ENCODE measurements around the gene DGKI. TPM values are rescaled to one million over a fixed set of nuclear protein-coding genes. Genes with fewer than 3 reads are reported as not detected.

The DGKI gene
- total and polyA plus RNA-seq, 2 donors (not counting 1 experiment from before 2014, with no cell fraction given): 0.74 to 2.1 TPM

DNA sequence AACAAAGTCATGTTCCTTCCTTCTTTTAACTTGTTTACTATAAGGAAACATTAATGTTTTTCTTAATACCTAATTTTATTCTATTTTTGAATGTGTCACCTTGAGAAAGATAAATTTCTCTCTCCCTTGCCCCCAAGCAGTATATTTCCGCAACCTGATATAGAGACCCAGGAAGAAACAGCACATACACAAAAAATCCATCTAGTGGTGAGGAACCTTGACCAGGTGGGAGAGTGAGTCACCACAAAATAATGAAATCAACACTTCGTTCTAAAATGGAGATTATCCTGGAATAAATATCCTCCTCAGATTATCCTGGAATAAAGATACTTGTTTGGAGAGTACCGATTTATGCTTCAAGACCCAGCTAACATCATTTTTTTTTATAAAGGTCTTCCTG, 270.3 kb downstream of the DGKI start:
- Histone ChIP-seq H3K9ac (ENCODE audit: insufficient read depth, low read length) (no peak overlapping the region), H3K4me2 (ENCODE audit: extremely low read depth, insufficient read depth, low read length) (no peak overlapping the region), H4K20me1 (ENCODE audit: control insufficient read depth, extremely low read depth, insufficient read depth, low read length) (no peaks in the 10 kb centered on the region), H3K79me2 (ENCODE audit: control insufficient read depth, insufficient read depth, low read length) (no peaks in the 10 kb centered on the region), H3K9me3 (ENCODE audit: control insufficient read depth, insufficient read depth, low read depth, low read length) (no peaks in the 10 kb centered on the region), H3K4me3 (replicated peaks in 1 of 4; ENCODE audit: control extremely low read depth in 1 of 4, insufficient read depth in 1 of 4, low read depth in 3 of 4, low read length in 4 of 4) (no peak overlapping the region), H3K27me3 (ENCODE audit: control insufficient read depth, insufficient read depth, low read length) (no peaks in the 10 kb centered on the region), H2AFZ (ENCODE audit: low read length) (no peak overlapping the region), H3K4me1 (ENCODE audit: control insufficient read depth, extremely low read depth, insufficient read depth, low read length) (peaks cover 3% of the 10 kb centered on the region), H3K27ac (ENCODE audit: insufficient read depth, low read length) (no peak overlapping the region), H3K36me3 (ENCODE audit: control insufficient read depth, insufficient read depth, low read length) (no peaks in the 10 kb centered on the region)
- TF ChIP-seq CTCF (conservative IDR thresholded peaks at IDR 0.05 in 1 of 2, IDR thresholded peaks at IDR 0.05 in 1 of 2; ENCODE audit: low read depth in 1 of 2, low read length in 2 of 2) (no peak), EZH2 (IDR thresholded peaks at IDR 0.05; ENCODE audit: low read length, missing control alignments) (no peak)
- peak in 1 of 2 donors; percentile 27 for DNase-seq (ENCODE audit: low read depth in 2 of 2)

DNA sequence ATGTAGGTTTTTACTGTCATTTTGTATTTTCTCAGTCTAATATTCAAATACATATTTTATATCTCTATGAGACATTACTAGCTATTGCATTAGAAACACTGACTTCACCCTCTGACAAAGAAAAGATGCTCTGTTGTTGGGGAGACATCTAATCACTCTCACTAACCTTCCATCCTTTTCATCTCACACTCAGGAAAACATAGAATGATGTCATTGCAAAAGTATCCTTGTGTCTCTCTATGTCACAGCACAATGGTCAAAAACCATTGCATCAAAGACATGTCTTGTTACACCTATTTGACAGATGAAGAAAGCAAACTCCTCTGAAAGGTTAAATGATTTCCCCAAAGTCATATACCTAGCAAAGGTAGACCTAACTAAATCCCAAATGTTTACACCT, 272.0 kb downstream of the DGKI start:
- Histone ChIP-seq H3K9me3 (ENCODE audit: control insufficient read depth, insufficient read depth, low read depth, low read length) (no peaks in the 10 kb centered on the region), H3K36me3 (ENCODE audit: control insufficient read depth, insufficient read depth, low read length) (no peaks in the 10 kb centered on the region), H3K27me3 (ENCODE audit: control insufficient read depth, insufficient read depth, low read length) (no peaks in the 10 kb centered on the region), H3K27ac (ENCODE audit: insufficient read depth, low read length) (no peak overlapping the region), H3K79me2 (ENCODE audit: control insufficient read depth, insufficient read depth, low read length) (no peaks in the 10 kb centered on the region), H3K4me2 (ENCODE audit: extremely low read depth, insufficient read depth, low read length) (no peak overlapping the region), H3K9ac (ENCODE audit: insufficient read depth, low read length) (no peak overlapping the region), H2AFZ (ENCODE audit: low read length) (no peak overlapping the region), H3K4me3 (replicated peaks in 1 of 4; ENCODE audit: control extremely low read depth in 1 of 4, insufficient read depth in 1 of 4, low read depth in 3 of 4, low read length in 4 of 4) (no peak overlapping the region), H3K4me1 (ENCODE audit: control insufficient read depth, extremely low read depth, insufficient read depth, low read length) (no peaks in the 10 kb centered on the region), H4K20me1 (ENCODE audit: control insufficient read depth, extremely low read depth, insufficient read depth, low read length) (no peaks in the 10 kb centered on the region)
- no peak for DNase-seq (ENCODE audit: low read depth in 2 of 2)
- TF ChIP-seq EZH2 (IDR thresholded peaks at IDR 0.05; ENCODE audit: low read length, missing control alignments) (no peak), CTCF (conservative IDR thresholded peaks at IDR 0.05 in 1 of 2, IDR thresholded peaks at IDR 0.05 in 1 of 2; ENCODE audit: low read depth in 1 of 2, low read length in 2 of 2) (no peak)

GRCh38 chr7:137572056-137572784, 274.6 kb downstream of the DGKI start:
- Histone ChIP-seq H4K20me1 (ENCODE audit: control insufficient read depth, extremely low read depth, insufficient read depth, low read length) (no peaks in the 10 kb centered on the region), H2AFZ (ENCODE audit: low read length) (no peak overlapping the region), H3K27me3 (ENCODE audit: control insufficient read depth, insufficient read depth, low read length) (no peaks in the 10 kb centered on the region), H3K9me3 (ENCODE audit: control insufficient read depth, insufficient read depth, low read depth, low read length) (no peaks in the 10 kb centered on the region), H3K79me2 (ENCODE audit: control insufficient read depth, insufficient read depth, low read length) (no peaks in the 10 kb centered on the region), H3K27ac (ENCODE audit: insufficient read depth, low read length) (no peak overlapping the region), H3K4me1 (ENCODE audit: control insufficient read depth, extremely low read depth, insufficient read depth, low read length) (no peaks in the 10 kb centered on the region), H3K4me3 (replicated peaks in 1 of 4; ENCODE audit: control extremely low read depth in 1 of 4, insufficient read depth in 1 of 4, low read depth in 3 of 4, low read length in 4 of 4) (no peak overlapping the region), H3K36me3 (ENCODE audit: control insufficient read depth, insufficient read depth, low read length) (no peaks in the 10 kb centered on the region), H3K9ac (ENCODE audit: insufficient read depth, low read length) (no peak overlapping the region), H3K4me2 (ENCODE audit: extremely low read depth, insufficient read depth, low read length) (no peak overlapping the region)
- TF ChIP-seq EZH2 (IDR thresholded peaks at IDR 0.05; ENCODE audit: low read length, missing control alignments) (no peak), CTCF (conservative IDR thresholded peaks at IDR 0.05 in 1 of 2, IDR thresholded peaks at IDR 0.05 in 1 of 2; ENCODE audit: low read depth in 1 of 2, low read length in 2 of 2) (no peak)
- DNase-seq (ENCODE audit: low read depth in 2 of 2): peak in 1 of 2 donors; percentile 60
